GF-D8 (cell line): Measurements from ENCODE around the gene C2orf92.

ENCODE experiments used
- DNase-seq: peaks from one replicate; lab custom pipeline; 2025; lab: John Stamatoyannopoulos, UW

C2orf92 gene

GRCh38 chr2:97730245-97730644, 60.7 kb downstream of the C2orf92 start:
- no peak for DNase-seq

- no peak for DNase-seq
Measured at GRCh38 chr2:97731274-97732020, 61.9 kb downstream of the C2orf92 start.

- no peak for DNase-seq
Measured at GRCh38 chr2:97732436-97733340, 63.2 kb downstream of the C2orf92 start.

- no peak for DNase-seq
Measured at GRCh38 chr2:97733341-97734035, 64.0 kb downstream of the C2orf92 start.

GRCh38 chr2:97734061-97735051, 64.8 kb downstream of the C2orf92 start:
- no peak for DNase-seq

- DNase-seq = no peak
Measured at GRCh38 chr2:97735161-97735561, 65.6 kb downstream of the C2orf92 start.

GRCh38 chr2:97736185-97736584, 66.7 kb downstream of the C2orf92 start:
- no peak for DNase-seq

- no peak for DNase-seq
Measured at GRCh38 chr2:97736608-97737330, 67.3 kb downstream of the C2orf92 start.

GRCh38 chr2:97737421-97738178, 68.1 kb downstream of the C2orf92 start:
- no peak for DNase-seq

GRCh38 chr2:97738179-97739019, 68.9 kb downstream of the C2orf92 start:
- no peak for DNase-seq

- DNase-seq = no peak
Measured at GRCh38 chr2:97739020-97739892, 69.7 kb downstream of the C2orf92 start.

- DNase-seq = no peak
Measured at GRCh38 chr2:97739893-97740245, 70.4 kb downstream of the C2orf92 start.

- no peak for DNase-seq
Measured at GRCh38 chr2:97740590-97741182, 71.2 kb downstream of the C2orf92 start.

GRCh38 chr2:97741251-97741650, 71.7 kb downstream of the C2orf92 start:
- no peak for DNase-seq

- DNase-seq = no peak
Measured at GRCh38 chr2:97741686-97742085, 72.2 kb downstream of the C2orf92 start.

- DNase-seq = no peak
Measured at GRCh38 chr2:97742381-97742847, 72.9 kb downstream of the C2orf92 start.

- no peak for DNase-seq
Measured at GRCh38 chr2:97743913-97744312, 74.4 kb downstream of the C2orf92 start.
